Endothelial cell of umbilical vein (primary cell): Measurements from ENCODE around the gene XPNPEP1. TPM values are rescaled to one million over a fixed set of nuclear protein-coding genes. Genes with fewer than 3 reads are reported as not detected.

ENCODE experiments used
- Bru-seq: library from RNA; stranded (reverse); fragments of 400-500 nt; gene quantifications from one replicate; lab custom pipeline; 2021; lab: Mats Ljungman, UMichigan
- BruChase-seq, 2 experiments: library from RNA; stranded (reverse); fragments of 400-500 nt; gene quantifications; one replicate each; lab custom pipeline; 2021; lab: Mats Ljungman, UMichigan
- BruUV-seq: library from RNA; stranded (reverse); fragments of 400-500 nt; replicated peaks from 2 replicates; lab custom pipeline; 2021; lab: Mats Ljungman, UMichigan
- CTCF ChIA-PET: fragments of 300-600, 350-600 bp; sonication (Branson Sonifier 250); formaldehyde crosslinking; loops from one replicate; lab custom pipeline; 2021; ENCODE audit warnings: antibody characterized with exemption, inconsistent platforms; lab: Charles Lee
- POLR2A ChIA-PET: fragments of 300-600, 350-600 bp; sonication (Branson Sonifier 250); formaldehyde crosslinking; loops from one replicate; lab custom pipeline; 2021; ENCODE audit warnings: antibody characterized with exemption, inconsistent platforms; lab: Charles Lee
- DNase-seq: peaks from one replicate; pipeline ENCODE4 v3.0.0-alpha.2; 2011; ENCODE audit warnings: low read depth, low spot score
- FAIRE-seq: peaks from 2 replicates; lab custom pipeline; 2011; peaks lifted over from hg19 to GRCh38; lab: Jason Lieb, UNC
- H2AFZ ChIP-seq: 2 replicates; pipeline ENCODE4 v1.6.0; 2012; ENCODE audit warnings: low read depth, low read length, control low read depth, inconsistent platforms
- H3K27ac ChIP-seq: 2 replicates; pipeline ENCODE4 v1.5.1; 2011; ENCODE audit warnings: low read depth, mild to moderate bottlenecking, control low read depth, low read length, moderate library complexity; ENCODE audit not compliant: insufficient read depth
- H3K27me3 ChIP-seq, 2 experiments: 2 replicates each; pipeline versions ENCODE4 v1.6.0 to v1.6.1; 2011; ENCODE audit warnings: low read length in 2 of 2, mixed read lengths in 1 of 2; ENCODE audit not compliant: control insufficient read depth in 2 of 2, insufficient read depth in 2 of 2
- H3K36me3 ChIP-seq, 2 experiments: 2 replicates in 1 of 2; 3 replicates in 1 of 2; pipeline ENCODE4 v1.5.1; 2011; ENCODE audit warnings: low read length in 2 of 2, mild to moderate bottlenecking in 1 of 2, moderate library complexity in 1 of 2; ENCODE audit not compliant: control insufficient read depth in 2 of 2, insufficient read depth in 2 of 2; ENCODE audit errors: extremely low read depth in 1 of 2
- H3K4me1 ChIP-seq: 3 replicates; pipeline ENCODE4 v1.5.1; 2011; ENCODE audit warnings: mild to moderate bottlenecking, low read length; ENCODE audit not compliant: control insufficient read depth, insufficient read depth; ENCODE audit errors: extremely low read depth
- H3K4me2 ChIP-seq: 2 replicates; pipeline ENCODE4 v1.6.1; 2011; ENCODE audit warnings: low read length, control low read depth, mixed read lengths; ENCODE audit not compliant: insufficient read depth
- H3K4me3 ChIP-seq, 3 experiments: fragments of 200-600 bp in 1 of 3; sonication (generic), shearing (Covaris generic) in 1 of 3; replicated peaks in 1 of 3; 2 replicates each; pipeline ENCODE4 v1.5.1; 2011 to 2016; ENCODE audit warnings: control low read depth in 3 of 3, low read length in 3 of 3, mild to moderate bottlenecking in 2 of 3, inconsistent platforms in 1 of 3, low read depth in 1 of 3, moderate library complexity in 1 of 3; ENCODE audit not compliant: insufficient read depth in 1 of 3
- H3K79me2 ChIP-seq: 2 replicates; pipeline ENCODE4 v1.6.0; 2012; ENCODE audit warnings: low read length, inconsistent platforms; ENCODE audit not compliant: control insufficient read depth, insufficient read depth
- H3K9ac ChIP-seq: replicated peaks from 2 replicates; pipeline ENCODE3; 2011; ENCODE audit warnings: low read length, control low read depth; ENCODE audit not compliant: insufficient read depth; ENCODE audit errors: extremely low read depth
- H3K9me1 ChIP-seq: replicated peaks from 3 replicates; pipeline ENCODE4 v1.6.0; 2011; ENCODE audit warnings: mild to moderate bottlenecking, low read length; ENCODE audit not compliant: control insufficient read depth, insufficient read depth; ENCODE audit errors: extremely low read depth
- H3K9me3 ChIP-seq: replicated peaks from 2 replicates; pipeline ENCODE4 v1.5.1; 2012; ENCODE audit warnings: low read length, inconsistent platforms; ENCODE audit not compliant: control insufficient read depth, insufficient read depth
- H4K20me1 ChIP-seq: replicated peaks from 2 replicates; pipeline ENCODE3; 2011; ENCODE audit warnings: mild to moderate bottlenecking, low read length; ENCODE audit not compliant: control insufficient read depth, insufficient read depth; ENCODE audit errors: extremely low read depth
- POLR2A ChIP-seq: IDR thresholded peaks from 2 replicates; pipeline ENCODE4 v1.6.1; 2012; ENCODE audit warnings: low read depth, mild to moderate bottlenecking, control low read depth, low read length
- POLR2AphosphoS5 ChIP-seq: IDR thresholded peaks from 2 replicates; pipeline ENCODE4 v1.6.1; 2012; ENCODE audit warnings: low read depth, mild to moderate bottlenecking, control low read depth, low read length, moderate library complexity; ENCODE audit not compliant: insufficient read depth
- dilution Hi-C: fragments of 300-500 bp; cut with MboI; formaldehyde crosslinking; loops from one replicate; pipeline ENCODE4 v1.15.0; 2019; ENCODE audit warnings: low sequenced_read_pairs; ENCODE audit not compliant: extremely low pct_ligation_motif_present
- intact Hi-C: fragments of 100-400 bp; cut with micrococcal nuclease; formaldehyde crosslinking; loops from one replicate; pipeline ENCODE4 v1.10.0; 2022
- long read RNA-seq: library from polyadenylated mRNA; stranded (forward); transcript quantifications from one replicate; pipeline ENCODE4 v2.0.0, GENCODE V29; 2021
- polyA minus RNA-seq, 3 experiments: library from RNA; depleted of rRNA, polyadenylated mRNA; stranded (reverse); fragments of >200 nt; gene quantifications; 1 replicate in 1 of 3; 2 replicates in 2 of 3; pipeline ENCODE4 v1.2.3, GENCODE V29; 2011
- polyA plus RNA-seq, 4 experiments: library from polyadenylated mRNA; depleted of rRNA in 3 of 4; stranded (reverse) in 3 of 4; unstranded in 1 of 4; fragments of >200 nt; gene quantifications; 2 replicates each; pipeline versions ENCODE4 v1.2.1 to v1.2.3, GENCODE V29; 2011 to 2012; ENCODE audit warnings: missing spikeins in 1 of 4
- total RNA-seq: library from RNA; stranded (reverse); gene quantifications from 2 replicates; pipeline ENCODE4 v1.2.3, GENCODE V29; 2021
- TF ChIP-seq, protein P1 (sequence below): IDR thresholded peaks from 2 replicates; pipeline ENCODE4 v1.6.1; 2011; ENCODE audit not compliant: insufficient read depth, insufficient read length
- TF ChIP-seq, protein P2 (sequence below), 2 donors: IDR thresholded peaks; 1 replicate in 1 of 2; 2 replicates in 1 of 2; pipeline ENCODE4 v1.5.1; 2011; ENCODE audit warnings: low read length in 2 of 2, mild to moderate bottlenecking in 2 of 2, moderate library complexity in 2 of 2, control low read depth in 1 of 2, inconsistent platforms in 1 of 2, low read depth in 1 of 2; ENCODE audit not compliant: insufficient read depth in 1 of 2; ENCODE audit errors: extremely low read depth in 1 of 2

Gene XPNPEP1
- 81.1 and 87.3 TPM in 2 replicates for total RNA-seq
- 245 and 319 TPM in 2 replicates for polyA plus RNA-seq
- polyA plus RNA-seq (2011; cell fraction: cytosol; rRNA removed), result 227 and 274 TPM in 2 replicates
- polyA plus RNA-seq (2011; cell fraction: nucleus; rRNA removed), result 318 and 442 TPM in 2 replicates
- 90.4 and 99.5 TPM in 2 replicates for polyA plus RNA-seq (2012)
- polyA minus RNA-seq, result 427 and 471 TPM in 2 replicates
- polyA minus RNA-seq (2011; cell fraction: cytosol; rRNA and poly(A)+ RNA removed), result 69.1 TPM
- polyA minus RNA-seq (2011; cell fraction: nucleus; rRNA and poly(A)+ RNA removed), result 149 and 157 TPM in 2 replicates
- Bru-seq, nascent RNA, result percentile 84 among the genes with signal in this experiment
- BruChase-seq, experiment 1, labeled RNA remaining after a 6-hour chase, result percentile 82 among the genes with signal in this experiment
- percentile 85 among the genes with signal in this experiment for BruChase-seq, experiment 2, labeled RNA remaining after a 2-hour chase
- long read RNA-seq, transcript XPNPEP1-218 (21 exons, 2,539 nt), result major isoform, 112 of 192 reads
- long read RNA-seq, partial matches to known transcripts, result 27 of 192 reads
- long read RNA-seq, other reads (novel, unspliced or antisense), result 48 of 192 reads

DNA sequence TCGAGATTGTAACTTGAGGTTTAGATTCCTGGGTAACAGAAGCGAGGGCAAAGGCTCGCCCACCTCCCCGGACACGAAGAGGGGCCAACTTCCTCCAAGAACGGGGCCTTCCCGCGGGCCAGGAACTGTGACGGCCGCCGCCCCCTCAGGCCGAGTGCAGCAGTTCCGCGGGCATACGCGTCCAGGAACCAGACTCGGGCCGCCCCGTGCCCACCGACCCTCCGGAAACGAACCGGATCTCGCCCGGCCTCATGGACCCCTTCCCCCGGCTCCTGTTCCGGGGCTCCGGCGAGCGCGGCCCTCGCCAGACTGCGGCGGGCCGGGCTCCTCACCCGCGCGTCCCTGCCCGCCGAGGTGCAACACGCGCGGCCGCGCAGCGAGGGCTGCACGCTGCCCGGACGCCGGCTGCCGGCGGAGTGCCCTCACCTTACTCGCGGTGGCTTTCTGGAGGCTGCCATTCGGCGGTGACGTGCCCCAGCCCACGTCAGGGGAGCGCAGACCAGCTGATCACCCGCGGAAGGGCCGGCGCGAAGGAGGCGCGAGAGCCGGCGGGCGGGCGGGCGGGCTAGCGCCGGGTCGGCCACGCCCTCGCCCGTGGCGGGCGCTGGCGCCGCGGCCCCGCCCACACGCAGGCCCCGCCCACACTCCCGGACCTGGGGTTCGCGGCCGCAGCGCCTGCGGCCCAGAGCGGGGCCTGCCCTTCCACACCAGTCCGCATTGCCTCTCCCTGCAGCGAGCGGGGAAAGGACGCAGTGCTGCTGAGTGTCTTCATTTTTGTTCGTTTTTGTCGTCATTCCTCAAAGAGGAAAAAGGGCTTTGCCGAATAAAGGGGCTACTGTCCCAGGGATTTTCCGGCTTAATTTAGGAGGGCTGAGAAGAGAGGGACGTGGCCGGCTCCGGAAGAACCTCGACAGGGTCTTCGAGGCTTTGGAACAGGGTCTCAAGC lies at the start of gene XPNPEP1:
Gene XPNPEP1 (minus strand): TSS at position 536 of the 946 bp plus-strand sequence. CDS start 78 bp downstream, at position 458.
- Histone ChIP-seq H3K79me2 (peaks cover 37% of the 10 kb centered on the region), H3K9ac (peak within 1 kb of the TSS; percentile 96), H4K20me1 (no peaks in the 10 kb centered on the region), H3K9me3 (no peaks in the 10 kb centered on the region), H3K9me1 (no peaks in the 10 kb centered on the region), H2AFZ (peak within 1 kb of the TSS; percentile 96), H3K4me3 (peak within 1 kb of the TSS; percentile 58 to 91 (median 80)), H3K27ac (peak within 1 kb of the TSS; percentile 92), H3K4me2 (peak within 1 kb of the TSS; percentile 91), H3K4me1 (peaks cover 12% of the 10 kb centered on the region), H3K36me3 (no peaks in the 10 kb centered on the region), H3K27me3 (no peaks in the 10 kb centered on the region)
- FAIRE-seq (peak; percentile 82), DNase-seq (peak; percentile 86)
- ChIA-PET CTCF (interaction anchor here (1.0 to 1.1 kb wide), 2 partner anchors 12 to 39 kb away, joined by 3 to 10 read pairs; no protein-coding TSS in a partner anchor), POLR2A (interaction anchor here (1.0 kb wide), 1 partner anchor 12 kb away, joined by 5 read pairs; no protein-coding TSS in a partner anchor)
- intact Hi-C loops (loop anchor here (1.0 to 5.0 kb wide), 4 partner anchors 12 to 84 kb away; partner anchors contain the start of gene ADD3), dilution Hi-C loops (no loop called here)
- TF ChIP-seq POLR2A (peak; percentile 91), POLR2AphosphoS5 (peak; percentile 87)
- TF ChIP-seq, protein P1, sequence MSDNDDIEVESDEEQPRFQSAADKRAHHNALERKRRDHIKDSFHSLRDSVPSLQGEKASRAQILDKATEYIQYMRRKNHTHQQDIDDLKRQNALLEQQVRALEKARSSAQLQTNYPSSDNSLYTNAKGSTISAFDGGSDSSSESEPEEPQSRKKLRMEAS, result no peak
- TF ChIP-seq, protein P2, sequence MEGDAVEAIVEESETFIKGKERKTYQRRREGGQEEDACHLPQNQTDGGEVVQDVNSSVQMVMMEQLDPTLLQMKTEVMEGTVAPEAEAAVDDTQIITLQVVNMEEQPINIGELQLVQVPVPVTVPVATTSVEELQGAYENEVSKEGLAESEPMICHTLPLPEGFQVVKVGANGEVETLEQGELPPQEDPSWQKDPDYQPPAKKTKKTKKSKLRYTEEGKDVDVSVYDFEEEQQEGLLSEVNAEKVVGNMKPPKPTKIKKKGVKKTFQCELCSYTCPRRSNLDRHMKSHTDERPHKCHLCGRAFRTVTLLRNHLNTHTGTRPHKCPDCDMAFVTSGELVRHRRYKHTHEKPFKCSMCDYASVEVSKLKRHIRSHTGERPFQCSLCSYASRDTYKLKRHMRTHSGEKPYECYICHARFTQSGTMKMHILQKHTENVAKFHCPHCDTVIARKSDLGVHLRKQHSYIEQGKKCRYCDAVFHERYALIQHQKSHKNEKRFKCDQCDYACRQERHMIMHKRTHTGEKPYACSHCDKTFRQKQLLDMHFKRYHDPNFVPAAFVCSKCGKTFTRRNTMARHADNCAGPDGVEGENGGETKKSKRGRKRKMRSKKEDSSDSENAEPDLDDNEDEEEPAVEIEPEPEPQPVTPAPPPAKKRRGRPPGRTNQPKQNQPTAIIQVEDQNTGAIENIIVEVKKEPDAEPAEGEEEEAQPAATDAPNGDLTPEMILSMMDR (IDR thresholded peaks at IDR 0.05; ENCODE audit: extremely low read depth in 1 of 2, insufficient read depth in 1 of 2, low read depth in 1 of 2, low read length in 2 of 2), result peak in 1 of 2 donors; percentile 4
- BruUV-seq, result no TSS peak
